ENCODE results near the gene CDC42BPG. TPM values are rescaled to one million over a fixed set of nuclear protein-coding genes. Genes with fewer than 3 reads are reported as not detected.

CDC42BPG gene
- total and polyA plus RNA-seq, 3 experiments from 2014 or later: 0.52 to 2.3 (median 0.66) TPM

DNA sequence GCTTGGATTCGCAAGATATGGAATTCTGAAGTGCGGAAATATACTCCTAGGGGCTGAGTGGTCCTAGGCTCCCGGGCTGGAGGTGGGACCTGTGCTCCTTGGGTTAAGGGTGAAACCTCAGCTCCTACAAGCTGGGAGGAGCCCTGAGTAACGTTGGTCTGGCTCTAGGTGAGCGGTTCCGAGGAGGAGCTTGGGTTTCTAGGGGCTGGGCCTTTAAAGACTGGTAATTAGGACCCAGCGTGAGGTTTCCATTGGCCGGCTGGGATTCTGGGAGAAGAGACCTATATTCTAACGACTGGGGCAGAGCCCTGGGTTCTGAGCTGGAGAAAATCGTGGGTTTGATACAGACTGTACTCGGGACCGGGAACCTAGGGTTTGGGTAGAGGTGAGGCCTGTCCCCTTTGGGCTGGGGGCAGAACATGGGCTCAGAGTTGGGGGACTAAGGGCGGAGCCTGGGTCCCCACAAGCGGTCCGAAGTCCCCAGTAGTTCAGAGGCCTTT lies 40.6 kb downstream of the CDC42BPG start:
- no peaks in the 10 kb centered on the region for H3K9me3 ChIP-seq (ENCODE audit: low read length)
- H3K27me3 ChIP-seq (ENCODE audit: insufficient read depth, low read length, poor library complexity, severe bottlenecking): no peaks in the 10 kb centered on the region
- H3K27me3 Mint-ChIP-seq: peaks cover 0 to 4% of the 10 kb centered on the region in 2 donors
- H3K36me3 Mint-ChIP-seq: peaks cover 0 to 62% (median under 1%) of the 10 kb centered on the region in 3 donors
- peak overlapping the region; percentile 83 for H3K4me3 ChIP-seq (ENCODE audit: low read length)
- ChIA-PET CTCF (interaction anchor here (1.0 to 2.2 kb wide), 3 partner anchors 36 to 60 kb away, joined by 3 to 9 read pairs (median 3); partner anchors contain the start of gene RASGRP2), POLR2A (interaction anchor here (0.6 to 4.9 kb wide), 3 partner anchors 25 to 387 kb away, joined by 3 to 46 read pairs (median 4); partner anchors contain the start of gene SF1)
- H3K27ac Mint-ChIP-seq: peak overlapping the region; percentile 80 to 98 (median 96)
- no peak for DNase-seq
- peaks cover 20 to 44% (median 23%) of the 10 kb centered on the region in 3 donors for H3K4me1 Mint-ChIP-seq
- peak overlapping the region; percentile 78 for H3K27ac ChIP-seq (ENCODE audit: low read depth, low read length)
- H3K9me3 Mint-ChIP-seq: no peaks in the 10 kb centered on the region
- peaks cover 30% of the 10 kb centered on the region for H3K4me1 ChIP-seq (ENCODE audit: insufficient read depth, low read length)
- H3K36me3 ChIP-seq (ENCODE audit: insufficient read depth, low read length): peaks cover 23% of the 10 kb centered on the region
- H3K4me3 Mint-ChIP-seq: peak overlapping the region; percentile 83 to 95 (median 88)

DNA sequence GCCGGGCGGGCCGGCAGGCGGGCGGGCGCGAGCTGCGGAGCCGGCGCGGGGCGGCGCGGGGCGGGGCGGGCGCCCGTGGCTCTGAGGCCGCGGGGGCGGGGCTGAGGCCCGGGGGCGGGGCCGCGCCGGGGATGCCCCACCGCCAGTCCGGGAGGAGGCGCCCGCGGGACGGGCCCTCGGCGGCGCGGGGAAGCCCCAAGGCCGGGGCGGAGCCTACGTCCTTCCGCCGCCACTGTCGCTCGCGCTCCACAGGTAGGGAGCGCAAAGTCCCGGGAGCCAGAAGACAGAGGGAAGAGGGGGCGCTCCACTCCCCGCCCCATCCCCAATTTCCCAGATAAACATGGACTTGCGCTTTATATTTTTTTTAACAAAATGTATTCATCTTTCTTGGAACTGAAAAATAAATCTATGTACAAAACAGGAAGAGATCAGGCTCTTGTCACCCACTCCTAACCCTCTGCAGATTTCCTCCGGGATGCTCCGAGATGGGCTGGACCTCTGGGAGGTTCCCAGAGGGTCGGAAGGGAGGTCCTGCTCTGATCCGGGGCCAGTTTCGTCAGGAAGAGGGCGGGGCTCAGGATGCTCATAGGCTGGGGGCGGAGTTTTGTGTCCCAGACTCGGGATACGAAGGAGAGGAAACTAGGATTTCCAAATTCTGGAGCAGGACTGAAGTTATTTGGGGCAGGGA lies 41.2 kb downstream of the CDC42BPG start, which contains the start of gene MAP4K2:
Gene MAP4K2, minus strand, starts transcription at position 57 of the 688 bp plus-strand sequence. CDS start 65 bp downstream, outside the sequence.
- Histone ChIP-seq H3K9me3 (ENCODE audit: low read length) (no peaks in the 10 kb centered on the region), H3K4me3 (ENCODE audit: low read length) (peak within 1 kb of the TSS; percentile 83), H3K27me3 (ENCODE audit: insufficient read depth, low read length, poor library complexity, severe bottlenecking) (no peaks in the 10 kb centered on the region), H3K27ac (ENCODE audit: low read depth, low read length) (peak within 1 kb of the TSS; percentile 78), H3K4me1 (ENCODE audit: insufficient read depth, low read length) (peaks cover 28% of the 10 kb centered on the region), H3K36me3 (ENCODE audit: insufficient read depth, low read length) (peaks cover 23% of the 10 kb centered on the region)
- CTCF ChIA-PET: interaction anchor here (0.8 to 2.2 kb wide), 7 partner anchors 9 to 61 kb away, joined by 3 to 9 read pairs (median 3); partner anchors contain the start of gene RASGRP2
- H3K9me3 Mint-ChIP-seq: no peaks in the 10 kb centered on the region
- POLR2A ChIA-PET: interaction anchor here (0.6 to 4.9 kb wide), 6 partner anchors 17 to 388 kb away, joined by 3 to 46 read pairs (median 4); partner anchors contain the start of genes CDC42BPG, RASGRP2 and SF1
- H3K36me3 Mint-ChIP-seq: peaks cover 0 to 65% (median 3%) of the 10 kb centered on the region in 3 donors
- peaks cover 0 to 4% of the 10 kb centered on the region in 2 donors for H3K27me3 Mint-ChIP-seq
- peak within 1 kb of the TSS; percentile 83 to 95 (median 88) for H3K4me3 Mint-ChIP-seq
- peak; percentile 87 to 90 (median 88) for DNase-seq
- peak within 1 kb of the TSS; percentile 80 to 98 (median 96) for H3K27ac Mint-ChIP-seq
- peaks cover 23 to 45% (median 23%) of the 10 kb centered on the region in 3 donors for H3K4me1 Mint-ChIP-seq

DNA sequence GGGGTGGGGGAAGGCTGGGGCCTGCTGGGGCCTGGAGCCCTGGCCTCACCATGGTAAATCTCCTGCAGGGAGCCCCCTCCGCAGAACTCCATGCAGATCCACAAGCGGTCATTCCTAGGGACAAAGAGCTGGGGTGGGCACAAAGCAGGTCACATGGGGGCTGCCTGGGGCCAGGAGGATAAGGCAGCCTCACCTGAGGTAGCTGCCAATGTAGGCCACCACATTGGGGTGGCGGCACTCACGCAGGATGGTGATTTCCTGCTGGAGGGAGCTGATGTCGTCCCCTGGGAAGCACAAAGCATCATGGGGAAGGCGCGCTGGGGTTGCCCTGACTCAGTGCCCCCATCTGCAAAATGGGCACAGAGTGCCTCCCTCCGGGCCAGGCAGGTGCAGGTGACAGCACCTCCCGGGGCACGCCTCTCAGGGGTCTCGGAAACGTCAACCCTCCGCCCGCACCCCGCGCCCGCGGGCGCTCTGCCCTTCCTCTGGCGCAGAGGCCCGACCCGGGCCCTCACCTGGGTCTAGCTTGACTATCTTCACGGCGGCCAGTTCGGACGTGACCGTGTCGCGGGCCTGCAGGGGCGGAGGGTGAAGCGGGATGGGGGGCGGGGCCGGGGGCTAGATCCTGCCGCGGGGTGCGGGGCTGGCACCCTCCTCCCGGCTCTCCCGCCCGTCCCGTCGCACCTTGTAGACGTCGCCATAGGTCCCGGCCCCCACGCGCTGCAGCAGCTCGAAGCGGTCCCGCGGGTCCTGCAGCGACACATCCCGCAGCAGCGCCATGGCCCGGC lies 41.9 kb downstream of the CDC42BPG start:
- ChIA-PET CTCF (interaction anchor here (0.7 to 2.2 kb wide), 8 partner anchors 9 to 92 kb away, joined by 3 to 9 read pairs (median 3); no protein-coding TSS in a partner anchor), POLR2A (interaction anchor here (0.5 to 4.9 kb wide), 11 partner anchors 8 to 1489 kb away, joined by 3 to 46 read pairs (median 4); partner anchors contain the start of genes CDC42BPG, RASGRP2 and SF1)
- peak overlapping the region; percentile 44 for H3K27ac ChIP-seq (ENCODE audit: low read depth, low read length)
- Mint-ChIP-seq H3K36me3 (peaks cover 0 to 61% (median 3%) of the 10 kb centered on the region in 3 donors), H3K4me3 (peak overlapping the region; percentile 76 to 89 (median 79)), H3K4me1 (peaks cover 19 to 41% (median 21%) of the 10 kb centered on the region in 3 donors), H3K27me3 (peaks cover 0 to 4% of the 10 kb centered on the region in 2 donors), H3K9me3 (no peaks in the 10 kb centered on the region), H3K27ac (peak overlapping the region; percentile 19 to 91 (median 82))
- peaks cover 19% of the 10 kb centered on the region for H3K36me3 ChIP-seq (ENCODE audit: insufficient read depth, low read length)
- peaks cover 28% of the 10 kb centered on the region for H3K4me1 ChIP-seq (ENCODE audit: insufficient read depth, low read length)
- DNase-seq: peak in 2 of 5 donors; percentile 33 to 40
- no peaks in the 10 kb centered on the region for H3K27me3 ChIP-seq (ENCODE audit: insufficient read depth, low read length, poor library complexity, severe bottlenecking)
- H3K9me3 ChIP-seq (ENCODE audit: low read length): no peaks in the 10 kb centered on the region
- H3K4me3 ChIP-seq (ENCODE audit: low read length): peak overlapping the region; percentile 77

- CTCF ChIA-PET: interaction anchor here (0.9 to 1.2 kb wide), 5 partner anchors 8 to 48 kb away, joined by 3 to 4 read pairs (median 3); no protein-coding TSS in a partner anchor
- H3K4me3 ChIP-seq (ENCODE audit: low read length): peak overlapping the region; percentile 77
- H3K9me3 Mint-ChIP-seq: no peaks in the 10 kb centered on the region
- H3K36me3 Mint-ChIP-seq: peaks cover 0 to 55% (median 3%) of the 10 kb centered on the region in 3 donors
- peak overlapping the region; percentile 72 to 91 (median 83) for H3K27ac Mint-ChIP-seq
- no peaks in the 10 kb centered on the region for H3K9me3 ChIP-seq (ENCODE audit: low read length)
- no peak for DNase-seq
- H3K27me3 ChIP-seq (ENCODE audit: insufficient read depth, low read length, poor library complexity, severe bottlenecking): no peaks in the 10 kb centered on the region
- peak overlapping the region; percentile 76 to 89 (median 79) for H3K4me3 Mint-ChIP-seq
- POLR2A ChIA-PET: interaction anchor here (0.5 to 4.9 kb wide), 11 partner anchors 9 to 1916 kb away, joined by 3 to 46 read pairs (median 4); partner anchors contain the start of genes CDC42BPG, RASGRP2 and SF1
- peaks cover 0 to 4% of the 10 kb centered on the region in 2 donors for H3K27me3 Mint-ChIP-seq
- peaks cover 28% of the 10 kb centered on the region for H3K4me1 ChIP-seq (ENCODE audit: insufficient read depth, low read length)
- H3K4me1 Mint-ChIP-seq: peaks cover 18 to 38% (median 18%) of the 10 kb centered on the region in 3 donors
- H3K27ac ChIP-seq (ENCODE audit: low read depth, low read length): peak overlapping the region; percentile 44
- peaks cover 11% of the 10 kb centered on the region for H3K36me3 ChIP-seq (ENCODE audit: insufficient read depth, low read length)
Measured at GRCh38 chr11:64801561-64802369, 42.7 kb downstream of the CDC42BPG start.

DNA sequence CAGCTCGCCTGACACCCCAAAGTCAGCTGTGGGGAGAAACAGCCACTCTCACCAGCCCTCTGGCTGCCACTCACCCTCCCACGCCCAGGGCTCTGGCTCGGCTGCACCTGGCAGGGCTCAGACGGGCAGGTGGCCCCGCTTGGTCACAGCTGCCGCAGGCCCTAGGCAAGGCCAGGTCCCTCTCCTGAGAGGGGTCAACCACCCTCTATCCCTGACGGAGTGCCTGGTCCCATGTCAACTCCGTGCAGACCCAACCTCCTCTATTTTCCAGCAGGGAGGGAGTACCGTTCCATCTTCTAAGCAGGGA lies 43.3 kb downstream of the CDC42BPG start:
- CTCF ChIA-PET: interaction anchor here (1.5 kb wide), 1 partner anchor 47 kb away, joined by 5 read pairs; no protein-coding TSS in a partner anchor
- no peaks in the 10 kb centered on the region for H3K27me3 ChIP-seq (ENCODE audit: insufficient read depth, low read length, poor library complexity, severe bottlenecking)
- Mint-ChIP-seq H3K27me3 (peaks cover 0 to 1% of the 10 kb centered on the region in 2 donors), H3K4me3 (peak overlapping the region in 4 of 7 donors; percentile 18 to 64 (median 28)), H3K27ac (peak overlapping the region in 7 of 8 donors; percentile 7 to 81 (median 50)), H3K9me3 (no peaks in the 10 kb centered on the region), H3K4me1 (peaks cover 14 to 36% (median 15%) of the 10 kb centered on the region in 3 donors), H3K36me3 (peaks cover 0 to 56% (median 3%) of the 10 kb centered on the region in 3 donors)
- DNase-seq: no peak
- H3K27ac ChIP-seq (ENCODE audit: low read depth, low read length): no peak overlapping the region
- H3K9me3 ChIP-seq (ENCODE audit: low read length): no peaks in the 10 kb centered on the region
- peaks cover 10% of the 10 kb centered on the region for H3K36me3 ChIP-seq (ENCODE audit: insufficient read depth, low read length)
- no peak overlapping the region for H3K4me3 ChIP-seq (ENCODE audit: low read length)
- H3K4me1 ChIP-seq (ENCODE audit: insufficient read depth, low read length): peaks cover 28% of the 10 kb centered on the region
- POLR2A ChIA-PET: interaction anchor here (4.9 kb wide), 1 partner anchor 22 kb away, joined by 46 read pairs; the partner anchor contains the start of gene SF1

GRCh38 chr11:64800303-64801157 lies 43.9 kb downstream of the CDC42BPG start:
- peaks cover 14 to 42% (median 17%) of the 10 kb centered on the region in 3 donors for H3K4me1 Mint-ChIP-seq
- H3K4me3 Mint-ChIP-seq: peak overlapping the region in 4 of 7 donors; percentile 18 to 66 (median 28)
- ChIA-PET POLR2A (interaction anchor here (4.9 kb wide), 1 partner anchor 22 kb away, joined by 46 read pairs; the partner anchor contains the start of gene SF1), CTCF (interaction anchor here (1.3 to 1.7 kb wide), 4 partner anchors 9 to 48 kb away, joined by 3 to 5 read pairs (median 4); no protein-coding TSS in a partner anchor)
- peaks cover 28% of the 10 kb centered on the region for H3K4me1 ChIP-seq (ENCODE audit: insufficient read depth, low read length)
- peaks cover 10% of the 10 kb centered on the region for H3K36me3 ChIP-seq (ENCODE audit: insufficient read depth, low read length)
- DNase-seq: no peak
- H3K27ac ChIP-seq (ENCODE audit: low read depth, low read length): no peak overlapping the region
- H3K36me3 Mint-ChIP-seq: peaks cover 0 to 56% (median 3%) of the 10 kb centered on the region in 3 donors
- H3K27ac Mint-ChIP-seq: peak overlapping the region in 6 of 8 donors; percentile 7 to 84 (median 36)
- H3K9me3 ChIP-seq (ENCODE audit: low read length): no peaks in the 10 kb centered on the region
- H3K27me3 Mint-ChIP-seq: peaks cover 0 to 1% of the 10 kb centered on the region in 2 donors
- no peaks in the 10 kb centered on the region for H3K9me3 Mint-ChIP-seq
- H3K4me3 ChIP-seq (ENCODE audit: low read length): no peak overlapping the region
- H3K27me3 ChIP-seq (ENCODE audit: insufficient read depth, low read length, poor library complexity, severe bottlenecking): no peaks in the 10 kb centered on the region

Data from CD8-positive, alpha-beta memory T cell (primary cell).